K562 (cell line): ENCODE data around the gene USH1G. TPM values are rescaled to one million over a fixed set of nuclear protein-coding genes. Genes with fewer than 3 reads are reported as not detected.

Experiments used
- ATF7 ChIP-seq: fragments of 450-650 bp; IDR thresholded peaks from 2 replicates; pipeline ENCODE4 v1.7.1; 2014; ENCODE audit warnings: mild to moderate bottlenecking, moderate library complexity
- BRD9 ChIP-seq: fragments of 450-650 bp; IDR thresholded peaks from 2 replicates; pipeline ENCODE4 v1.6.1; 2018; ENCODE audit warnings: low read depth; ENCODE audit not compliant: partially characterized antibody
- KDM5B ChIP-seq: fragments of 200-600 bp; sonication (generic); IDR thresholded peaks from 2 replicates; pipeline ENCODE4 v1.6.1; 2012; ENCODE audit warnings: low read depth, mild to moderate bottlenecking, moderate library complexity, low read length, control low read depth, inconsistent platforms; ENCODE audit not compliant: insufficient replicate concordance
- RNF2 ChIP-seq: sonication (generic); IDR thresholded peaks from 2 replicates; pipeline ENCODE4 v1.6.1; 2016
- SNIP1 ChIP-seq: fragments of 450-650 bp; IDR thresholded peaks from 2 replicates; pipeline ENCODE4 v1.7.1; 2017; ENCODE audit warnings: low read depth, mild to moderate bottlenecking
- SRF ChIP-seq, 2 experiments: fragments of 250-450, 450-650 bp in 1 of 2; sonication (Bioruptor Pico) in 1 of 2; sonication (generic) in 1 of 2; formaldehyde crosslinking; IDR thresholded peaks; 2 replicates each; pipeline versions ENCODE4 v1.5.0 to v1.5.1; 2020 to 2022; ENCODE audit warnings: mild to moderate bottlenecking in 1 of 2, missing genetic modification reagents in 1 of 2
- TFAM ChIP-seq: fragments of 250-450 bp; sonication (Bioruptor Pico); conservative IDR thresholded peaks from 2 replicates; pipeline ENCODE4 v1.5.0; 2021; ENCODE audit warnings: mild to moderate bottlenecking, moderate library complexity
- ZBTB33 ChIP-seq: sonication (generic); formaldehyde crosslinking; IDR thresholded peaks from 2 replicates; pipeline ENCODE4 v1.8.1; 2023; ENCODE audit warnings: mild to moderate bottlenecking, missing genetic modification reagents
- ZNF232 ChIP-seq: sonication (generic); formaldehyde crosslinking; IDR thresholded peaks from 2 replicates; pipeline ENCODE4 v1.8.0; 2022; ENCODE audit warnings: mild to moderate bottlenecking, missing genetic modification reagents
- ZNF318 ChIP-seq, 2 experiments: fragments of 450-650 bp; IDR thresholded peaks; 2 replicates each; pipeline ENCODE4 v1.6.1; 2016; ENCODE audit warnings: mild to moderate bottlenecking in 2 of 2, borderline replicate concordance in 1 of 2, low read depth in 1 of 2, moderate library complexity in 1 of 2
- ZNF707 ChIP-seq: fragments of 250-450 bp; sonication (Bioruptor Pico); conservative IDR thresholded peaks from 2 replicates; pipeline ENCODE4 v1.8.0; 2022; ENCODE audit warnings: inconsistent platforms, mild to moderate bottlenecking, moderate library complexity
- polyA plus RNA-seq, 8 experiments: library from polyadenylated mRNA; depleted of rRNA in 4 of 8; stranded (reverse) in 5 of 8; unstranded in 3 of 8; fragments of >200 nt; fragmentation: Nextera tagmentation in 2 of 8; fragmentation: Illumina TruSeq in 1 of 8; extraction: Ambion mirVana in 2 of 8; extraction: Trizol in 1 of 8; gene quantifications; 2 replicates each; pipeline versions ENCODE4 v1.2.1 to v1.2.3, GENCODE V29; 2011 to 2014; ENCODE audit warnings: inconsistent platforms in 1 of 8, missing spikeins in 1 of 8
- total RNA-seq, 7 experiments: library from RNA; depleted of rRNA in 6 of 7; stranded (reverse); fragments of >200 nt in 6 of 7; fragmentation: Illumina TruSeq in 2 of 7; extraction: Trizol in 2 of 7; gene quantifications; 2 replicates each; pipeline versions ENCODE4 v1.2.1 to v1.2.3, GENCODE V29; 2011 to 2021; ENCODE audit warnings: low replicate concordance in 1 of 7
- TF ChIP-seq, protein P1 (sequence below): IDR thresholded peaks from 2 replicates; pipeline ENCODE4 v1.6.1; 2016; ENCODE audit warnings: missing genetic modification characterization, missing compliant biosample characterization
- TF ChIP-seq, protein P2 (sequence below): fragments of 450-650 bp; IDR thresholded peaks from 2 replicates; pipeline ENCODE4 v1.6.1; 2014; ENCODE audit warnings: low read depth, mild to moderate bottlenecking, moderate library complexity, borderline replicate concordance

USH1G gene
- total and polyA plus RNA-seq, 9 of the 15 experiments (the other 6 are each of a cell fraction or from before 2014, with no cell fraction given), result 0.22 to 1.00 (median 0.64) TPM; not detected in 2

GRCh38 chr17:74960570-74961342, 37.7 kb upstream of the USH1G start (continued):
- peak; percentile 71; the same call in 1 of the 2 replicates for TF ChIP-seq RNF2
- TF ChIP-seq ZNF318 (IDR thresholded peaks at IDR 0.05; ENCODE audit: borderline replicate concordance in 1 of 2, low read depth in 1 of 2), result peak in 1 of 2 experiments; percentile 86; a peak in 2 of 4 replicates
- TF ChIP-seq, protein P1, sequence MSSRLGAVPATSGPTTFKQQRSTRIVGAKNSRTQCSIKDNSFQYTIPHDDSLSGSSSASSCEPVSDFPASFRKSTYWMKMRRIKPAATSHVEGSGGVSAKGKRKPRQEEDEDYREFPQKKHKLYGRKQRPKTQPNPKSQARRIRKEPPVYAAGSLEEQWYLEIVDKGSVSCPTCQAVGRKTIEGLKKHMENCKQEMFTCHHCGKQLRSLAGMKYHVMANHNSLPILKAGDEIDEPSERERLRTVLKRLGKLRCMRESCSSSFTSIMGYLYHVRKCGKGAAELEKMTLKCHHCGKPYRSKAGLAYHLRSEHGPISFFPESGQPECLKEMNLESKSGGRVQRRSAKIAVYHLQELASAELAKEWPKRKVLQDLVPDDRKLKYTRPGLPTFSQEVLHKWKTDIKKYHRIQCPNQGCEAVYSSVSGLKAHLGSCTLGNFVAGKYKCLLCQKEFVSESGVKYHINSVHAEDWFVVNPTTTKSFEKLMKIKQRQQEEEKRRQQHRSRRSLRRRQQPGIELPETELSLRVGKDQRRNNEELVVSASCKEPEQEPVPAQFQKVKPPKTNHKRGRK (tag), result no peak
- no peak for TF ChIP-seq KDM5B
- no peak for TF ChIP-seq ZNF232 (CRISPR knock-in tag)
- TF ChIP-seq BRD9, result peak; percentile 45
- no peak for TF ChIP-seq ZNF707 (CRISPR knock-in tag)
- TF ChIP-seq TFAM (CRISPR knock-in tag), result no peak
- TF ChIP-seq, protein P2, sequence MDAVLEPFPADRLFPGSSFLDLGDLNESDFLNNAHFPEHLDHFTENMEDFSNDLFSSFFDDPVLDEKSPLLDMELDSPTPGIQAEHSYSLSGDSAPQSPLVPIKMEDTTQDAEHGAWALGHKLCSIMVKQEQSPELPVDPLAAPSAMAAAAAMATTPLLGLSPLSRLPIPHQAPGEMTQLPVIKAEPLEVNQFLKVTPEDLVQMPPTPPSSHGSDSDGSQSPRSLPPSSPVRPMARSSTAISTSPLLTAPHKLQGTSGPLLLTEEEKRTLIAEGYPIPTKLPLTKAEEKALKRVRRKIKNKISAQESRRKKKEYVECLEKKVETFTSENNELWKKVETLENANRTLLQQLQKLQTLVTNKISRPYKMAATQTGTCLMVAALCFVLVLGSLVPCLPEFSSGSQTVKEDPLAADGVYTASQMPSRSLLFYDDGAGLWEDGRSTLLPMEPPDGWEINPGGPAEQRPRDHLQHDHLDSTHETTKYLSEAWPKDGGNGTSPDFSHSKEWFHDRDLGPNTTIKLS, result peak; percentile 100
- peak in 1 of 2 experiments; percentile 40; a peak in 1 of 4 replicates for TF ChIP-seq SRF (CRISPR knock-in tag; IDR thresholded peaks at IDR 0.05)
- TF ChIP-seq ZBTB33 (CRISPR knock-in tag), result peak; percentile 78
- TF ChIP-seq ATF7, result peak; percentile 56; the same call in 1 of the 2 replicates
- no peak for TF ChIP-seq SNIP1
